HG02884 (cell line): ENCODE measurements around the gene EFNA5.
"Not testable (repeated sequence)": the region's sequence is repeated elsewhere in the genome, so short reads cannot be mapped to it uniquely, and the experiment has no call there.

ENCODE experiments used
- ATAC-seq: cut with Tn5 transposase; IDR thresholded peaks from one replicate; pipeline ENCODE4 v1.9.1; 2021; ENCODE audit warnings: mild to moderate bottlenecking, moderate library complexity; ENCODE audit not compliant: unreplicated experiment

EFNA5 gene

GRCh38 chr5:107467137-107467932 lies 203.4 kb downstream of the EFNA5 start:
- no peak for ATAC-seq

GRCh38 chr5:107466233-107466769 lies 204.4 kb downstream of the EFNA5 start:
- no peak for ATAC-seq

GRCh38 chr5:107464876-107465275 lies 205.9 kb downstream of the EFNA5 start:
- ATAC-seq = no peak

- no peak for ATAC-seq
Observed at GRCh38 chr5:107464416-107464815, 206.3 kb downstream of the EFNA5 start.

GRCh38 chr5:107463731-107464130 lies 207.0 kb downstream of the EFNA5 start:
- ATAC-seq = no peak

- no peak for ATAC-seq
Observed at GRCh38 chr5:107461770-107462169, 209.0 kb downstream of the EFNA5 start.

GRCh38 chr5:107460789-107461188 lies 209.9 kb downstream of the EFNA5 start:
- no peak for ATAC-seq

GRCh38 chr5:107459605-107460004 lies 211.1 kb downstream of the EFNA5 start:
- no peak for ATAC-seq

GRCh38 chr5:107458322-107458721 lies 212.4 kb downstream of the EFNA5 start:
- ATAC-seq = no peak

- no peak for ATAC-seq
Observed at GRCh38 chr5:107457881-107458280, 212.9 kb downstream of the EFNA5 start.

- no peak for ATAC-seq
Observed at GRCh38 chr5:107457138-107457537, 213.6 kb downstream of the EFNA5 start.

GRCh38 chr5:107456281-107456715 lies 214.4 kb downstream of the EFNA5 start:
- ATAC-seq = no peak

- no peak for ATAC-seq
Observed at GRCh38 chr5:107455111-107455544, 215.6 kb downstream of the EFNA5 start.

- not testable (repeated sequence) for ATAC-seq
Observed at GRCh38 chr5:107451827-107452226, 218.9 kb downstream of the EFNA5 start.

GRCh38 chr5:107451028-107451427 lies 219.7 kb downstream of the EFNA5 start:
- ATAC-seq = no peak

GRCh38 chr5:107450531-107450930 lies 220.2 kb downstream of the EFNA5 start:
- no peak for ATAC-seq

- no peak for ATAC-seq
Observed at GRCh38 chr5:107449369-107449768, 221.4 kb downstream of the EFNA5 start.

- no peak for ATAC-seq
Observed at GRCh38 chr5:107447587-107447986, 223.2 kb downstream of the EFNA5 start.

GRCh38 chr5:107446972-107447371 lies 223.8 kb downstream of the EFNA5 start:
- ATAC-seq = no peak

- ATAC-seq = no peak
Observed at GRCh38 chr5:107444300-107444699, 226.4 kb downstream of the EFNA5 start.

- no peak for ATAC-seq
Observed at GRCh38 chr5:107443897-107444296, 226.8 kb downstream of the EFNA5 start.

GRCh38 chr5:107442452-107442851 lies 228.3 kb downstream of the EFNA5 start:
- ATAC-seq = no peak
